Measurements from ENCODE around the gene ZBED1. TPM values are rescaled to one million over a fixed set of nuclear protein-coding genes. Genes with fewer than 3 reads are reported as not detected.

Gene ZBED1
- total RNA-seq, 4 donors from 2014 or later = 15.6 to 39.2 (median 22.1) TPM

- DNase-seq = no peak
- intact Hi-C loops (cut with DNase I; ENCODE audit: low total_unique reads) = no loop called here
- H3K27me3 ChIP-seq = no peaks in the 10 kb centered on the region
- no peaks in the 10 kb centered on the region for H3K36me3 ChIP-seq
- H3K9me3 ChIP-seq = no peaks in the 10 kb centered on the region
- H3K27ac ChIP-seq = no peak overlapping the region
- no peak overlapping the region for H3K4me3 ChIP-seq
- H3K4me1 ChIP-seq = no peaks in the 10 kb centered on the region
- no peak for TF ChIP-seq CTCF (IDR thresholded peaks at IDR 0.05)
- TF ChIP-seq POLR2A (IDR thresholded peaks at IDR 0.05) = no peak
These were observed 3.1 kb upstream of the ZBED1 start for GRCh38 chrX:2503591-2504500.

- no peaks in the 10 kb centered on the region for H3K27me3 ChIP-seq
- no peak overlapping the region for H3K27ac ChIP-seq
- H3K36me3 ChIP-seq = no peaks in the 10 kb centered on the region
- no peak overlapping the region for H3K4me3 ChIP-seq
- H3K9me3 ChIP-seq = no peaks in the 10 kb centered on the region
- no peaks in the 10 kb centered on the region for H3K4me1 ChIP-seq
- intact Hi-C loops (cut with DNase I; ENCODE audit: low total_unique reads) = no loop called here
- no peak for DNase-seq
- TF ChIP-seq POLR2A (IDR thresholded peaks at IDR 0.05) = no peak
- TF ChIP-seq CTCF (IDR thresholded peaks at IDR 0.05) = no peak
These were observed 2.1 kb upstream of the ZBED1 start for GRCh38 chrX:2502668-2503519.

GRCh38 chrX:2502120-2502667, 1.4 kb upstream of the ZBED1 start:
- Histone ChIP-seq H3K36me3 (no peaks in the 10 kb centered on the region), H3K27me3 (no peaks in the 10 kb centered on the region), H3K4me1 (no peaks in the 10 kb centered on the region), H3K27ac (no peak overlapping the region), H3K4me3 (no peak overlapping the region), H3K9me3 (no peaks in the 10 kb centered on the region)
- DNase-seq = no peak
- no peak for TF ChIP-seq POLR2A (IDR thresholded peaks at IDR 0.05)
- TF ChIP-seq CTCF (IDR thresholded peaks at IDR 0.05) = no peak
- intact Hi-C loops (cut with DNase I; ENCODE audit: low total_unique reads) = no loop called here

- no peaks in the 10 kb centered on the region for H3K9me3 ChIP-seq
- intact Hi-C loops (cut with DNase I; ENCODE audit: low total_unique reads) = no loop called here
- TF ChIP-seq CTCF (IDR thresholded peaks at IDR 0.05) = no peak
- no peak for TF ChIP-seq POLR2A (IDR thresholded peaks at IDR 0.05)
- H3K27ac ChIP-seq = no peak overlapping the region
- H3K36me3 ChIP-seq = no peaks in the 10 kb centered on the region
- DNase-seq = no peak
- no peak overlapping the region for H3K4me3 ChIP-seq
- H3K4me1 ChIP-seq = no peaks in the 10 kb centered on the region
- H3K27me3 ChIP-seq = no peaks in the 10 kb centered on the region
These were observed 855 bp upstream of the ZBED1 start for GRCh38 chrX:2501559-2502102.
